NCI-H2107 treated with DMSO at 0.1 percent for 48 hours (cell line): Measurements from ENCODE around the gene SAMD10.
"Not testable (repeated sequence)": the region's sequence is repeated elsewhere in the genome, so short reads cannot be mapped to it uniquely, and the experiment has no call there.

Experiments used
- DNase-seq: peaks from one replicate; lab custom pipeline; 2025; ENCODE audit not compliant: unreplicated experiment; lab: John Stamatoyannopoulos, UW

The SAMD10 gene

GRCh38 chr20:64003960-64004725 is 24.7 kb upstream of the SAMD10 start:
- no peak for DNase-seq

- DNase-seq: peak; percentile 97
Measured at GRCh38 chr20:64001607-64002011, 22.2 kb upstream of the SAMD10 start.

- no peak for DNase-seq
Measured at GRCh38 chr20:64000906-64001305, 21.5 kb upstream of the SAMD10 start.

- DNase-seq: no peak
Measured at GRCh38 chr20:63982937-63983336, 3.5 kb upstream of the SAMD10 start.

GRCh38 chr20:63980806-63981728 is 1.6 kb upstream of the SAMD10 start, which contains the start of gene PRPF6:
PRPF6 (plus strand) TSS chr20:63981132; CDS start chr20:63981246, 114 bp downstream.
- peak; percentile 89 for DNase-seq

GRCh38 chr20:63980317-63980805 is 919 bp upstream of the SAMD10 start:
- no peak for DNase-seq

GRCh38 chr20:63979229-63979556 is 249 bp downstream of the SAMD10 start:
- DNase-seq: no peak

- no peak for DNase-seq
Measured at GRCh38 chr20:63978319-63979228, 868 bp downstream of the SAMD10 start.

- no peak for DNase-seq
Measured at GRCh38 chr20:63977739-63978276, 1.6 kb downstream of the SAMD10 start.

- no peak for DNase-seq
Measured at GRCh38 chr20:63976980-63977738, 2.3 kb downstream of the SAMD10 start.

GRCh38 chr20:63976511-63976910 is 2.9 kb downstream of the SAMD10 start:
- DNase-seq: not testable (repeated sequence)

- DNase-seq: peak; percentile 85
Measured at GRCh38 chr20:63974402-63975200, 4.8 kb downstream of the SAMD10 start.

GRCh38 chr20:63973636-63974401 is 5.6 kb downstream of the SAMD10 start:
- DNase-seq: peak; percentile 70

- DNase-seq: no peak
Measured at GRCh38 chr20:63973160-63973479, 6.3 kb downstream of the SAMD10 start.

- no peak for DNase-seq
Measured at GRCh38 chr20:63972312-63973159, 6.9 kb downstream of the SAMD10 start.

GRCh38 chr20:63971960-63972311 is 7.5 kb downstream of the SAMD10 start:
- not testable (repeated sequence) for DNase-seq

GRCh38 chr20:63970714-63971431 is 8.6 kb downstream of the SAMD10 start:
- DNase-seq: no peak
